ENCODE measurements around the gene MLPH. TPM values are rescaled to one million over a fixed set of nuclear protein-coding genes. Genes with fewer than 3 reads are reported as not detected.

The MLPH gene
- total RNA-seq, 4 donors from 2014 or later: 5.3 to 8.7 (median 7.8) TPM

GRCh38 chr2:237455764-237456163 is 31.3 kb upstream of the MLPH start:
- intact Hi-C loops (cut with DNase I): no loop called here
- TF ChIP-seq POLR2A (IDR thresholded peaks at IDR 0.05; ENCODE audit: low read depth) (no peak), CTCF (IDR thresholded peaks at IDR 0.05) (no peak), POLR2AphosphoS5 (IDR thresholded peaks at IDR 0.05) (no peak), EP300 (IDR thresholded peaks at IDR 0.05) (no peak)
- Histone ChIP-seq H3K9me3 (no peaks in the 10 kb centered on the region), H3K27ac (replicated peaks in 1 of 4) (peak overlapping the region in 1 of 4 donors; percentile 14), H3K27me3 (no peaks in the 10 kb centered on the region), H3K4me3 (no peak overlapping the region), H3K4me1 (peaks cover 12 to 32% (median 26%) of the 10 kb centered on the region in 4 donors), H3K36me3 (no peaks in the 10 kb centered on the region)
- 80% methylated on average over 5 of the region's 5 CpGs for WGBS
- no peak for DNase-seq (ENCODE audit: extremely low spot score)

GRCh38 chr2:237456200-237456843 is 30.7 kb upstream of the MLPH start:
- H3K36me3 ChIP-seq: no peaks in the 10 kb centered on the region
- peaks cover 12 to 29% (median 22%) of the 10 kb centered on the region in 4 donors for H3K4me1 ChIP-seq
- 32% methylated on average over 11 of the region's 11 CpGs for WGBS
- intact Hi-C loops (cut with DNase I): no loop called here
- H3K27ac ChIP-seq (replicated peaks in 1 of 4): peak overlapping the region in 1 of 4 donors; percentile 23
- H3K27me3 ChIP-seq: no peaks in the 10 kb centered on the region
- DNase-seq (ENCODE audit: extremely low spot score): no peak
- no peaks in the 10 kb centered on the region for H3K9me3 ChIP-seq
- no peak overlapping the region for H3K4me3 ChIP-seq
- TF ChIP-seq POLR2A (IDR thresholded peaks at IDR 0.05; ENCODE audit: low read depth) (no peak), POLR2AphosphoS5 (IDR thresholded peaks at IDR 0.05) (peak; percentile 56 to 58)

GRCh38 chr2:237457388-237457941 is 29.6 kb upstream of the MLPH start:
- TF ChIP-seq POLR2A (IDR thresholded peaks at IDR 0.05; ENCODE audit: low read depth) (no peak), POLR2AphosphoS5 (IDR thresholded peaks at IDR 0.05) (no peak), CTCF (IDR thresholded peaks at IDR 0.05) (no peak), EP300 (IDR thresholded peaks at IDR 0.05) (no peak)
- Histone ChIP-seq H3K4me1 (peaks cover 12 to 18% (median 17%) of the 10 kb centered on the region in 4 donors), H3K9me3 (no peaks in the 10 kb centered on the region), H3K27ac (replicated peaks in 1 of 4) (no peak overlapping the region), H3K36me3 (no peaks in the 10 kb centered on the region), H3K27me3 (no peaks in the 10 kb centered on the region), H3K4me3 (no peak overlapping the region)
- intact Hi-C loops (cut with DNase I): no loop called here
- no peak for DNase-seq (ENCODE audit: extremely low spot score)
- WGBS: 93% methylated on average over 2 of the region's 2 CpGs

GRCh38 chr2:237458519-237458918 is 28.5 kb upstream of the MLPH start:
- Histone ChIP-seq H3K4me1 (peaks cover 12 to 18% (median 17%) of the 10 kb centered on the region in 4 donors), H3K36me3 (no peaks in the 10 kb centered on the region), H3K27ac (replicated peaks in 1 of 4) (no peak overlapping the region), H3K9me3 (no peaks in the 10 kb centered on the region), H3K27me3 (no peaks in the 10 kb centered on the region), H3K4me3 (no peak overlapping the region)
- TF ChIP-seq POLR2A (IDR thresholded peaks at IDR 0.05; ENCODE audit: low read depth) (no peak), EP300 (IDR thresholded peaks at IDR 0.05) (no peak), POLR2AphosphoS5 (IDR thresholded peaks at IDR 0.05) (no peak)
- intact Hi-C loops (cut with DNase I): no loop called here
- no peak for DNase-seq (ENCODE audit: extremely low spot score)
- 100% methylated on average over 1 of the region's 1 CpG for WGBS

GRCh38 chr2:237459226-237459625 is 27.8 kb upstream of the MLPH start:
- no peak overlapping the region for H3K27ac ChIP-seq (replicated peaks in 1 of 4)
- TF ChIP-seq POLR2A (IDR thresholded peaks at IDR 0.05; ENCODE audit: low read depth): no peak
- no peak for TF ChIP-seq CTCF (IDR thresholded peaks at IDR 0.05)
- no peak for TF ChIP-seq POLR2AphosphoS5 (IDR thresholded peaks at IDR 0.05)
- TF ChIP-seq EP300 (IDR thresholded peaks at IDR 0.05): no peak
- intact Hi-C loops (cut with DNase I): no loop called here
- 97% methylated on average over 4 of the region's 4 CpGs for WGBS
- no peak for DNase-seq (ENCODE audit: extremely low spot score)
- H3K4me1 ChIP-seq: peaks cover 12 to 18% (median 17%) of the 10 kb centered on the region in 4 donors
- H3K4me3 ChIP-seq: no peak overlapping the region
- H3K27me3 ChIP-seq: no peaks in the 10 kb centered on the region
- H3K36me3 ChIP-seq: no peaks in the 10 kb centered on the region
- no peaks in the 10 kb centered on the region for H3K9me3 ChIP-seq
